Stimulated activated CD4-positive, alpha-beta T cell treated with anti-CD3 and anti-CD28 coated beads, Interleukin-1b, Interleukin-23, amount 100 ng/mL, for 1 hour (primary cell): ENCODE measurements around the gene RNF41.
"Not testable (repeated sequence)": the region's sequence is repeated elsewhere in the genome, so short reads cannot be mapped to it uniquely, and the experiment has no call there.

Experiments
- DNase-seq, 2 donors: peaks; one replicate each; pipeline ENCODE4 v3.0.0-alpha.2; 2020; ENCODE audit warnings: low read depth in 2 of 2

Gene RNF41

GRCh38 chr12:56221757-56222530 lies at the start of gene RNF41:
Gene RNF41 (minus strand): TSS chr12:56221922. CDS start chr12:56214047, 7,875 bp downstream.
- peak; percentile 79 to 84 for DNase-seq

DNA sequence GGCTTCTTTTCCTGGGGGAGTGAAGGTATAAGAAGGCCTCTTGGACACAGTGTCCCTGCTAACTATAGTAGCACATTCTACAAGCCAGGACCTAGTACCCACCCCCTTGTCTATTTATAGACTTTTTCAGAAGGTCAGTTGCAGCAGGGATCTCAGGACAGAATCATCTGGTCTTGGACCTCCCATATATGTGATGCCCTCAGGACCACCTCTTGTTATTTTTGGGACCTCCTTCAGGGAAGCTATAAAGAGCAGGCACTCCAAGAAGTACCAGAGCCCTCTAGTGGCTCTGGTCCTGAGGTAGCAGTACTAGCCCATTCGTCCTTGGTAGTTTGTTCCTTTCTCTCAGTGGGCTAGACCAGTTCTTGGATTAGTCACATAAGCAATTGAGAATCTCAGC lies 49.3 kb upstream of the RNF41 start:
- DNase-seq, result no peak

DNA sequence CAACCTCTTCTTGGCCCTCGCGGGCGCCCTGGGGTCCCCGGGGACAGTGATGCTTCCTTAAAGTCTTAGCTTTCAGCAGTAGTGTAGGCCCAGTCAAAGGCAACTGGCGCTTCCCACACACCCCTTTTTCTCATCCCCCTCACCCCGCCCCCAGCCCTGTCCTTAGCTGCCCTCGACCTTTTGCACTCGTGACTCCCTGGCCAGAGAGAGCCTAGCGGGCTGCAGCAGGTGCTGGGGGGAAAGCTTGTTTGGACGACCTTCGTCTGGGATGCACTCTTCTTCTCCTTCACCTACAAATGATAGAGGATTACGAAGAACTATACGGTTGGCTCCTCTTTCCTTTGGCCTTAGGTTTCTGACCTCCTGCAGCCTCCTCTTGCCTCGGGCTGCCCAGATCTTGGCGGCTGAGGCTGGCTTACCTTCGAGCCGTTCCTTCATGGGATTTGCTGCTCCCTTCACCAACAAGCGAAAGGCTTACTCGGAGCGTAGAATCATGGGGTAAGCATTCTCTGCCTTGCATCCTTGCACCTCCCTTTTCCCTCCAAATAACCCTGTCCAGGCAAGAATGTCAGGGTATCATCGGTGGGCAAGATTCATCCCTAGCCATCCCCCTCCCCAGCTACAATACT lies 45.8 kb upstream of the RNF41 start:
- no peak for DNase-seq

GRCh38 chr12:56266693-56267442 lies 45.1 kb upstream of the RNF41 start, which contains the start of gene COQ10A:
Gene COQ10A (plus strand): TSS chr12:56266942. CDS start chr12:56267119, 177 bp downstream.
- peak; percentile 61 to 67 for DNase-seq

DNA sequence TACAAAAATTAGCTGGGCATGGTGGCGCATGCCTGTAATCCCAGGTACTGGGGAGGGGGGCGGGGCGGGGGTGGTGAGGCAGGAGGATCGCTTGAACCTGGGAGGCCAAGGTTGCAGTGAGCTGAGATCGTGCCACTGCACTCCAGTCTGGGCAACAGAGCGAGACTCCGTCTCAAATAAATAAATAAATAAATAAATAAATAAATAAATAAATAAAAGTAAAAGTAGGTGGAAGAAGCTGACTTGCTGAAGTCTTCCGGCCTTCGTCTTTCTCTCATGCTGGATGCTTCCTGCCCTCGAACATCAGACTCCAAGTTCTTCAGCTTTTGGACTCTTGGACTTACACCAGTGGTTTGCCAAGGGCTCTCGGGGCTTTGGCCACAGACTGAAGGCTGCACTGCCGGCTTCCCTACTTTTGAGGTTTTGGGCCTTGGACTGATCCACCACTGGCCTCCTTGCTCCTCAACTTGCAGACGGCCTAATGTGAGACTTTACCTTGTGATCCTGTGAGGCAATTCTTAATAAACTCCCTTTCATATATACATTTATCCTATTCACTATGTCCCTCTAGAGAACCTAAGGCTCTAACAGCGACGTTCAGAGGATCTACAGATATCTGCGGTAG lies 44.5 kb upstream of the RNF41 start:
- DNase-seq, result not testable (repeated sequence)

- DNase-seq, result not testable (repeated sequence)
Measured at GRCh38 chr12:56262955-56263354, 41.2 kb upstream of the RNF41 start.

DNA sequence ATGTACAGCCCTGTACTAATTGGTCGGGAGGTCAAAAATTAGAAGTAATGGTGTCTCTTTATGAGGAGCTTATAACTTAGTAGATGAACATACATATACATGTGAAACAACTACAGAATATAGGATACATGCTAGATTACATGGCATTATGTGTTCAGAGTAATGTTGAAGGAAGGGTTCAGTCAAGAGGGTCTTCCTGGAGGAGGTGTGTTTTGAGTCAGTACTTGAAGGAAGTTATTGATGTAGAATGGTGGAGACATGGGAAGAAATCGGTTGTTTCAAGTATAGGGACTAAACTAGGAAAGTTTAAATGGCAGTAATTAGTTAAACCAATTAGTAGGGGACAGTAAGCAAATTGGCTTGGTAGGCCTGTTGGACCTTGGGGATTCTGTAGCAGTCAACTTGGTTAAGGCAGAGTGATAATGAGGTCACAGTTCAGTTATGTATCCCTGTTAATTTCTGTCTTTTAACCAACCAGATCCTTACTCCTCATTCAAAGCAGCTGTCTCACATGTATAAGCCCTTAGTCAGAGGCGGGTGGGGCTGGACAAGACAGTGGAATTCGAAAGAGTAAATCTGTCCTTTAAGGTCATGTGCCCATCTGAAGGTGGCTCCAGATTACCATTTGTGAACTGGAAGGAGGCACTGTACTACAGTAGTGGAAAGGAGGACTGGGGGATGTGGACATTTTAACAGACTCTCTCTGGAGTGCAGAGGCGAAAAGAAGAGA lies 39.9 kb upstream of the RNF41 start:
- no peak for DNase-seq

DNA sequence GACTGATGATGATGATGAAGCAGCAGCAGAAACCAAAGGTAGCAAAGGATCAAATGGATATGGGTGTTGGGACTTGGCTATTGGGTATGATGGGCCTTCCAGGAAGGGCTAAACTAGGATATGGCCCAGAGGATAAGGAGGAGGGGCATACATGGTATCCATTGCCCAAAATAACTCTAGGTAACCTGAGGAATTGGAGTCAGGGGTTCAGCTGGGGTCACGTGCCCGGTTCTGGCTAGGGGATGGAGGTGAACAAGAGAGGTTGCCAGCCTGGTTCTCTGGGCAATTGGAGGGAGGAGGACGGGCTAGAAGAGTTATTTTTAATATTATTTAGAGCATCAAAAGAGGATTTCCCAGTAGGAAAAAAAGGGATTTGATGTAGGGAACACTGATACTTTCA lies 39.2 kb upstream of the RNF41 start:
- DNase-seq, result no peak

DNA sequence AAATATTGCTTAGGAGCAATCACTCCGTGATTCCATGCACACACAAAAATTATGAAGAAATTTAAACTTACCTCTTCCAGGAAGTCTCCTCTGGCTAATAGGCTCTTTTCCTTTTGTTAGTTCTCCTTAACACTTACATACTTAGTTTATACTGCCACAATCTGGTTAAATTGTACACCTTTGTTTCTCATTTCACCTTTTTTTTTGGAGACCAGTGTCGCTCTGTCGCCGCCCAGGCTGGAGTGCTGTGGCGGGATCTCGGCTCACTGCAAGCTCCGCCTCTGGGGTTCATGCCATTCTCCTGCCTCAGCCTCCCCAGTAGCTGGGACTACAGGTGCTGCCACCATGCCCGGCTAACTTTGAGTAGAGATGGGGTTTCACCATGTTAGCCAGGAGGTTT lies 38.7 kb upstream of the RNF41 start:
- DNase-seq, result no peak

- no peak for DNase-seq
Measured at GRCh38 chr12:56258820-56259183, 37.1 kb upstream of the RNF41 start.

DNA sequence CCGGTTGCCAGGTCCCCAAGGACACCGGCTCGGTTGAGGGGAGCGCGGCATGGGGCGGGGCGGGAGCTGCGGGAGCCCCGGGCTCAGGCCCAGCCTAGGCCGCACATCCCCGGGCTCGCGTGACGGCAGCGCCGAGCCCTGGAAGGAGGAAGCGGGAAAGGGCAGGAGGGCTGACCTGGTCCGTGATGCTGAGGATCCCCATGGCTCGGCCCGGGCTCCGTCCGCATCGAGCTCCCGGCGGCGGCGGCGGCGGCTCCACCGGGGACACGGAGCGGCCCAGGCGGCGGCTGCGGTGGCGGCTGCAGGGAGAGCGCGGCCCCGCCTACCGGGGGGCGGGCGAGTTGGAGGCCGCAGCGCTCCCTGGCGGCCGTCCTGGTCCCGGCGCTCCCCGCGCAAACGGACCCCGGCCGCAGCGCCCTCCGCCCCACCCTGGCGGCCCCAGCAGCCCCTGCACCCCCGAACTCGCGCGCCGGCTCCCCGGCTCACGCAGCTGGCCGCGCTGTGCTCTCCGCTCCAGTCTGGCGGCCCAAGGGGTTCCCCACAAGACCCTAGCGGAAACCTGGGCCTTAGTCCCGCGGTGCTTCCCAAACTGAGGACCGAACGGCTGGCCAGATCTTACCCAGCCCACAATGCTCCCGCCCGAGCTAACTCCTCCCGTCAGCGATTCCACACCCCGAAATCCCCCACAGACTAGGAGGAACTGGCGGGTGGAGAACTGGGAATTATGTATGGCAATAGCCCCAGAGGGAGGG lies 36.5 kb upstream of the RNF41 start, which contains the start of gene ANKRD52:
TSS of gene ANKRD52 (minus strand) at position 317 of the 752 bp plus-strand sequence. CDS start at position 202, 115 bp downstream.
- DNase-seq, result peak; percentile 48 to 69

- no peak for DNase-seq
Measured at GRCh38 chr12:56257491-56258067, 35.9 kb upstream of the RNF41 start.

DNA sequence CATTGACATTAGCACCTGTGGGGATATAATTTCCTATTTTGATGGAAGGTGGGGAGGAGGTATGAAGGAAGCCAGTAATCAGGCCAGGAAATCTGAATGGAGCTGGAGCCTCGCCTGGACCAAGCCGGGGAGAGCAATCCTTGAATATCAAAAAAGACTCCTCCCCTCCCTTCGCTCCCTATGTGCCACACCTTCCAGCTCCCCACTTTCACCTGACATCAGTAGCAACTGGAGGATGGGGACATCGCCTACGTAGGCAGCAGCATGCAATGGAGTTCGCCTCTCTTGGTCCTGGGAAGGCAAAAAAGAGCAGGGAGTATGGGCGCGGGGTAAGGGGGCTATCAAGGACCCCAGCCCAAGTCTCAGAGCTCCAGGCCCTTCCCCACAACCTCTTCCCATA lies 35.3 kb upstream of the RNF41 start:
- DNase-seq, result no peak

DNA sequence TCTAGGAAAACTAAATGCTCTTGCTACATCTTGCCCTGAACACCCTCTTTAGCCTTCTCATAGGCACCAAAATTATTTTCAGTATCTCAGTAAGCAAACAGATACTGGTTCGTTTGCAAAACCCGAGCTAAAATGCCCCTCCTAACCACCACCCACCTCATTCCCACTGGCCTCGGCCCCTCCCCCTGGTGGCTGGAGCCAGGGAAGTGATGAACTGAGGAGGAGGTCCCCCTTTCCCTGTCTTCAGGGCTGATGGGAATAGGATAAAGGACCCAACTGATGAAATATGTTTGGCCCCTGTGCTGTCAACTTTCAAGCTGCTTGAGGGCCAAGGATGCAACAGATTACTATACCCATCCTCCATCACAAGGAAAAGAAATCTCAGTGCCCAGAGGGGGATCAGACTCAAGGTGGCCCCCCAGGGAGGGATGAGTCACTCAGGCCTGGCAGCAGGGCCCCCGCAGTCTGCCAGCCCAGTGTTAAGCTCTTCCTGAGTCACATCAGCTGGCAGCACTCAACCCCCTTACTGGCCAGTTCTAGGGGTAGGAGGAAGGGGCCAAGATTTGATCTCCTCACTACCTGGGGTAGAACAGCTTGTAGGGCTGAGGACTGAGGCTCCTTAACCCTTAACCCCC lies 34.7 kb upstream of the RNF41 start:
- no peak for DNase-seq

DNA sequence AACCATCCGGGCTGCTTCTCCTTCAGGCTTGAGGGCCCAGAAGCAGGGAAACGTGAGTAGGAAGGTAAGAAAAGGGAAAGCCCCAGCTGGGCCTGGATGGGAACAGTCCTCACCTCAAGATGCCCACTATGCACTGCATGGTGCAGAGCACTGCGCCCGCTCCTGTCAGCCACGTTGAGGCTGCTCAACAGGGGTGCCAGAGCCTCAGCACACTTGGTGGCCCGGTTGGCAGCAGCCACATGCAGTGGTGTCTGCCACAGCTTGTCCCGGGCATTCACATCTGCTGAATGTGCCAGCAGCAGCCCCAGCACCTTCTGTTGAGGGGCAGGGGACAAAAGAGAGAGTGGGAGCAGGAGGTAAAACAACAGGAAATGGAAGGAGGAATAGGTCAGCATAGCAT lies 33.9 kb upstream of the RNF41 start:
- DNase-seq, result no peak

GRCh38 chr12:56253091-56253490 lies 31.4 kb upstream of the RNF41 start:
- DNase-seq, result no peak

GRCh38 chr12:56252649-56253048 lies 30.9 kb upstream of the RNF41 start:
- DNase-seq, result no peak

DNA sequence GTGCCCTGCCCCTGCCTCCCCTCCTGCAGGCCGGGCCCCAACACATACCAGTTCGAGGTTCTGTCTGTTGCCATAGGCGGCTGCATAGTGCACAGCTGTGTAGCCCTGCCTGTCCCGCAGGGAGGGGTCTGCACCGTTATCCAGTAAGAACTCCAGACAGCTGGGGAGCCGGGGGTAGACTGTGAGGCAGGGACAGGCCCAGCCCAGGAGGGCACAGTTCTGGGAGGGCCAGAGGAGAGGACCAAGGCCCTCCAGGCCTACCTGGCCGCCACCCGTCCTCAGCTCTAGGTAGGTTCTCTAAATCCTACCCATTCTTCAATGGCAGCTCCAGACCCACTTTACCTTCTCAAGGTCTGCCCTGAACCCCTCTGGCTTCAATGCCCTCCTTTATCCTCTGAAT lies 27.0 kb upstream of the RNF41 start:
- DNase-seq, result no peak

GRCh38 chr12:56247923-56248322 lies 26.2 kb upstream of the RNF41 start:
- no peak for DNase-seq

DNA sequence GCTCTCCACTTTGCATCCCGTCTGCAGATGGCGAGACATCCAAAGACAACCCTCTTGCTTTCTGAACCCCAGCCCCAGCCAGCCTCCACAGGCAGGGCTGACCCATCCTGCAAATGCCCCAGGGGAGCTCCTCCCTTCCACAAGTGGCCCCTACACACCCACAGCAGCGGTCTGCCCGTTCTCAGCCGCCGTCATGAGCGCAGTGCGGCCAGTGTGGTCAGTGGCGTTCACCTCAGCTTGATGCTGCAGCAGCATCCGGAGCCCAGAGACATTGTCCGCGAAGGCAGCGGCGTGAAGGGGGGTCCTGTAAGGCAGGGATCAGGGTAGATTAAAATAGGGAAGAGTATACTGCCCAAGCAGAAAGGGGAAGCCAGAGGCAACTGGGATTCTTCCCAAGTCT lies 22.8 kb upstream of the RNF41 start:
- no peak for DNase-seq
